GM21528 (cell line): ENCODE results near the gene TBX4.
"Not testable (repeated sequence)": the region's sequence is repeated elsewhere in the genome, so short reads cannot be mapped to it uniquely, and the experiment has no call there.

Experiments used
- ATAC-seq: cut with Tn5 transposase; IDR thresholded peaks from one replicate; pipeline ENCODE4 v1.9.1; 2021; ENCODE audit warnings: mild to moderate bottlenecking, moderate library complexity; ENCODE audit not compliant: unreplicated experiment, low FRiP score

Gene TBX4

DNA sequence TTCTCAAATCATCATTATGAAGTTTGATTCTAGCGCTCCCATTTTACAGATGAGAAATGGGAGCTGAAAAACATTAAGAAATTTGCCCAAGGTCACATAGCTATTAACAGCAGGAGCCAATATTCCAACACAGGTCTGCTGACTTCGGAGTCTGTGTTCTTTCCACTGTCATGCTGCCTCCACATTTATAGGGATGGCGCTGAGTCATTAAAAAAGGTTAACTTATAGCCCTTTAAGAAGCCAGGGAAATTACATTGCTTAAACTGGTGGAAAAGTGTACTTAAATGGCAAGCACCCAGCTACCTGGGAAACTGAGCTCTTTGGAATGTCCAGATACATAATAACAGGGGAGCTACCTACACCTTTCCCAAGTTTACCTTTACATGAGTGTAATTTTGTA lies 65.0 kb downstream of the TBX4 start:
- ATAC-seq = no peak

DNA sequence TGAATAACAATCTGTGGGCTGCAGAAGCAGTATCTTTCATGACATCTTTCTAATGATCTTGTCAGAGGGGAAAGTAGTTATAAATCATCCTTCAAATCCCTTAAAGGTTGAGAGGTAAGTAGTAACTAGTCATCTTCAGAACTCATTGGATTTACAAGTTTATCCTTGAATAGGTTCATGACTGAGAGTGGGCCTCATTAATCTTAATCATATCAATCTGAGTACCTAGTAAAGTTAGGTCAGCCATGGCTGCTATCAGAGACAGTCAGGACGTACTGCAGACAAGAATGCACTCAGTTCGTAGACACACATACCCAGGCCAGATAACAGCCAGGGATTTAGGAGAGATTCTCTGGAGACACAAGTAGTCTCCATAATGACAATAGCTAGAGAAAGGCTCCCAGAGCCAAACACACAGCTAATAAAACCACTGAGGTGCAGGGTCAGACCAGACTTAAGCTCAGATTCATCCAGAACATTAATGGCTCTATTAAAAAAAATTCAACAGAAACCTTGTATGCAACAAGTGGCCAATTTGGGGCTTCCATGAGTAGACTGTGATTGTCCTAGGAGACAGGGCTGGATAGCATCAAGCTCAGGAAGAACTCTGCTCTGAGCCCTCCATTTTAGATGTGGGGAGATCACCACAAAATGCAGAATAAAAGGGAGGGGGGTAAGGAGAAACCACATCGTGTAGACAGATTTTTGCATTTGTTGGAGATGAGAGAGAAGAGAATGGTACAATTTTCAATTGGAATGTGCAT lies 65.8 kb downstream of the TBX4 start:
- no peak for ATAC-seq

DNA sequence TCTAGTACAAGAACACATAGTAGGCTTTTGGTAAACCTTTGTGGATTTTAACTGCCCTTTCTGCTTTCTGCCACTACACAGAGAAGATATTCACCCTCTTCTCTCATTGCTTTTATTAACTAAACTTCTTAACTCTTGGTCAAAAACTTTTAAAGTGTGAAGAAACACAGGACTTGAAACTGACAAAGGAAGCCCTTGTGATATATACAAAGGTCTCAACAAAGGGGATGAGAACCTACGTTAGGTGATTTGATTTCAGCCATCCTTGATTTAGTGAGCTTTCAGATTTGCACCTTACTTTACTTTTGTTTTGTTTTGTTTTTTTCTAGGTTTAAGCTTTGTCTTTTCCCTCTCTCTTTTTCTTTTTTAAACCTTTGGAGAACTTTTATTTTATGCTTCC lies 66.9 kb downstream of the TBX4 start:
- ATAC-seq = no peak

DNA sequence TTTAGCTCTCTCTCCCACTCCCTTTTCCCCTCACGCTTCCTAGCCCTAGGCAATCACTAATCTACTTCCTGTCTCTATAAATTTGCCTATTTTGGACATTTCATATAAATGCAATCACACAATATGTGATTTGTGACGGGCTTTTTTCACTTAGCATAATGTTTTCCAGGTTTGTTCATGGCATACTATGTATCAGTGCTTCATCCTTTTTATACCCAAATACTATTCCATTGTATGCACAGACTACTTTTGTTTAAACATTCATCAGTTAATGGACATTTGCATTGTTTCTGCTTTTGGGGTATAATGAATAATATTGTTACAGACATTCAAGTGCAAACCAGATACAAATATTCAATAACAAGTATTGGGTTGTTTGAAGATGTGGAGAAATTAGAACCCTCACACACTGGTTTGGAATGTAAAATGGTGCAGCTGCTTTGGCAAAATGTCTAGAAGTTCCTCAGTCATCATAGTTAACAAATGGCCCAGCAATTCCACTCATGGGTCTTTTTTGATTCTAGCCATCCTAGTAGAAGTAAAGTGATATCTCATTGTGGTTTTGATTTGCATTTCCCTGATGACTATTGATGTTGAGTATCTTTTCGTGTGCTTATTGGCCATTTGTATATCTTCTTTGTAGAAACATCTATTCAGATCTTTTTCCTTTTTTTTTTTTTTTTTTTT lies 67.7 kb downstream of the TBX4 start:
- no peak for ATAC-seq

DNA sequence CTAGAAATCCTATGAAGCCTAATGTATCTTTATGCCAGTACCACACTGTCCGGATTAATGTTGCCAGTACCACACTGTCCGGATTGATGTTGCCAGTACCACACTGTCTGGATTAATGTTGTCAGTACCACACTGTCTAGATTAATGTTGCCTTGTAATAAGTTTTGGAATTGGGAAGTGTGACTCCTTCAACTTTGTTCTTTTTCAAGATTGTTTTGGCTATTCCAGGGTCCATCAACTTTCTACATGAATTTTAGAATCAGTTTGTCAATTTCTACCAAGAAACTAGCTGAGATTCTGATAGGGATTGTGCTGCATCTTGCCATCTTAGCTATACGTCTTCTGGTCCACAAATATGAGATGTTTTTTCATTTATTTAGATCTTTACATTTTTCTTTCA lies 68.7 kb downstream of the TBX4 start:
- ATAC-seq = no peak

DNA sequence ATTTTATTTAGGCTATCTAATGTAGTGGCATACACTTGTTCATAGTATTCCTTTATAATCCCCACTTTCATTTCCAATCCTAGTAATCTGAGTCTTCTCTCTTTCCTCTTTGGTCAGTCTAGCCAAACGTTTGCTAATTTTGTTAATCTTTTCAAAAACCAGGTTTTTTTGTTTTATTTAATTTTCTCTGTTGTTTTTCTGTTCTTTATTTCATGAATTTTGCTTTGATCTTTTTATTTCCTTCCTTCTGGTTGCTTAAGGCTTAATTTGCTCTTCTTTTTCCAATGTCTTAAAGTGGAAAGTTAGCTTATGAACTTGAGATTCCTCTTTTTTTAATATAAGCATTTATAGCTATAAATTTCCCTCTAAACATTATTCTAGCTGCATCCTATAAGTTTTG lies 69.9 kb downstream of the TBX4 start:
- ATAC-seq = no peak

DNA sequence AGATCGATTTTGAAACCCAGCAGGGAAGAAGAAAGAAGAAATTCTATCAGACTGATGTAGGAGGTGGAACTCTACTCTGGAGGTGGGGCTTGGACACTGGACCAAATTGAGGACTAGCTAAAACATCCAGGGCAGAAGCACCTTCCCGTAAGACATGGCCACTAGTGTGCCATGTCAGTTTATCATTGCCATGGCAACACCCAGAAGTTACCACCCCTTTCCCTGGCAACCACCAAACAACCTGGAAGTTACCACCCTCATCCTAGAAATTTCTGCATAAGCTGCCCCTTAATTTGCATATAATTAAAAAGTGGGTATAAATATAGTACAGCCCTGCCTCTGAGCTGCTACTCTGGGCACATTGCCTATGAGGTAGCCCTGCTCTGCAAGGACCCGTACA lies 72.1 kb downstream of the TBX4 start:
- ATAC-seq = no peak

DNA sequence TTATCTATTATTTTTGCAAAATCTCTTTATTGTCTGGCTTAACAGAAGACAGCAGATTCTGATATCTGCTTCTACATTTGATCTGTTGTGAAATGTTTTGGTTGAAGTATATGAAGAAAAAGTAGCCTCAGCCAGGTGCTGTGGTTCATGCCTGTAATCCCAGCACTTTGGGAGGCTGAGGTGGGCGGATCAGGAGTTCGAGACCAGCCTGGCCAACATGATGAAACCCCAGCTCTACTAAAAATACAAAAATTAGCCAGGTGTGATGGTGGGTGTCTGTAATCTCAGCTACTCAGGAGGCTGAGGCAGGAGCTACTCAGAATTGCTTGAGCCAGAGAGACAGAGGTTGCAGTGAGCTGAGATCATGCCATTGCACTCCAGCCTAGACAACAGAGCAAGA lies 75.2 kb downstream of the TBX4 start:
- ATAC-seq = not testable (repeated sequence)

DNA sequence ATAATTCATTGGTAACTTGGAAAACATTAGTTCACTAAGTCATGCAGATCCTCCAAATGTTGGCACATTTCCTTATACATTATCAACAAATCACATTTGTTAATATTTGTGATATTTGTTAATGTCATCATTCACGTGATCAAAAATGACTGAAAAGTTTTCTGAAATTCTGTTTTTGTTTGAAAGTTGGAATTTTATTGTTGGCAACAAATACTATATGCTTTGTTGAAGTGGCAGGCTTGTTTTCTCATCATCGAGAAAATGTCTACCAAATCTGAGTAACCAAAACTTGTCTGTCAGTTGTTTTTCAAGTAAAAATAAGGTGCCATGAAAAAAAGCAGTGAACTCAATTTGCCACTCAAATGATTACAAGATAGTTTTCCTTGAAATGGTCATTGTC lies 75.9 kb downstream of the TBX4 start:
- ATAC-seq = no peak

DNA sequence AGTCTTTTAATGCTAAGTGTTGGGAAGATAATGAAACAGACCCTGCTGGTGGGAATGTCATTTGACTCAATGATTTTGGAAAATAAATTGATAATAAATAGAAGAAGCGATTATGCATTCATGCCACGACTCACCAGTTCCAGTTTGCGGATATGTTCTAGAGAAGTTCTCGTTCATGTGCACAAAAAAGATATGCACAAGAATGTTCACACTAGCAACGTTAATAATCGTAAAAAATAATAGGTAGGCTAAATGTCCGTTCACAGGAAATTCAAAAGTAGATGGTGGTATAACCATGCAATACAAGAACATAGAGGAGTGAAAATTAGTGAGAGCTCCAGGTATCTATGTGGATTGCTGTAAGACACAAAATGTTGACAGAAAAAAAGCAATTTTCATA lies 79.0 kb downstream of the TBX4 start:
- ATAC-seq = no peak

DNA sequence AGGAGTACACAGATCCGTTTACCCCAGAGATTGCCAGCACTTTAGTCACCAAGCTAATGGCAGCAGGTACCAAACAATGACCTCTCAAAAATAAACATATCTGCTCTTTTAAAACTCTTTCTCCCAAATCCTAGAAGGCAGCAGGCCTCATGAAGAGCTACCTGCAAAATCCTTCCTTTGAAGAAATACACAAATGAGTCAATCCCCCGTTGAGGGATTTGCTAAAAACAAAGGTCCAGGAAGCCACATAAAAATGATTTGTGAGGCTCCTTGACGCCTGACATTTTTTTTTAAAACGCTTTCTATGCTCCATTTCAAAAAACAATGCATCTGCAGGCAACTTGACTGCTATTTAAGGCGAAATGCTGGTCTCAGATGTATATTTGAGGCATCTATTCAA lies 80.6 kb downstream of the TBX4 start:
- ATAC-seq = no peak

DNA sequence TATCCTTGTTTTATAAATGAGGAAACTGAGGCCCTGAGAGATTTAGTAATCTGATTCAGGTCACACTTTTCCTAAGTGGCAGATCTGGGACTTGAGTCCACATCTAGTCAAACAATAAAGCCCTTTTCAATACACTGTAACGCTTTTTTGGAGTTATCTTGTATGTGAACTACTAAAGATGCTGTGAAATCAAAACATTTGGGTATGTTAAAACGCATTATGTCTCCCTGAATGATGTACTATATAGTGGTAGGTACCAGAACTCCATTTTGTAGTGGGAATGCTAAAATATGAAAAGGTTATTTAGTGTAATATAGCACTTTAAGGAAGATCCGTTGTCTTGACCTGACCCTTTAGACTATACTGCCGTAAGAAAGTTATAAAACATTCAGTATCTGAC lies 81.6 kb downstream of the TBX4 start:
- no peak for ATAC-seq

DNA sequence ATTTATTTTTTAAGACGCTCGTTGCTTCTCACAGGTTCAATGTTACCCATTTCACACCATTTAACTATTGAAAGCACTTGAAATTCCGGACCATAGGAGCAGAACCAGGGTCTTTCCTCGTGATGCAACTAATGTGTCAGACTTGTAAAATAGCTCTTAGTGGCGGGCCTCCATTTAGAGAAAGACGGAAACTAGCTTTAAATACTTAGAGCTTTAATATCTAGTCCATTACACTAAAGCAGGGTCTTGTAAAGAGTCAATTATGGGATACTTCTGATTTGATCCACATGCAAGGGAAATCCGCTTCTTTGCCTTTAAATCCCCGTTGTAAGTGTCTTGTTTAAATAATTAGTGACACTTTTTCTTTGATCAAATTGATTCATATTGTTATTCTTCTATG lies 82.2 kb downstream of the TBX4 start:
- ATAC-seq = no peak
